Transverse colon (tissue), 3 donors: ENCODE results near the gene TMEM252.

Experiments
- CTCF ChIP-seq, 5 experiments: fragments of 200-600 bp in 3 of 5; fragments of 450-650 bp in 2 of 5; sonication (generic) in 3 of 5; IDR thresholded peaks; 1 replicate in 2 of 5; 2 replicates in 3 of 5; pipeline ENCODE4 v1.5.1; 2016 to 2017; ENCODE audit warnings: antibody characterized with exemption in 5 of 5, inconsistent platforms in 3 of 5, mild to moderate bottlenecking in 2 of 5, moderate library complexity in 1 of 5
- POLR2A ChIP-seq: fragments of 450-650 bp; IDR thresholded peaks from one replicate; pipeline ENCODE4 v1.6.1; 2016; ENCODE audit warnings: antibody characterized with exemption, mild to moderate bottlenecking, moderate library complexity

GRCh38 chr9:68574150-68574549 lies 33.5 kb upstream of the TMEM252 start:
- TF ChIP-seq CTCF (IDR thresholded peaks at IDR 0.05) (no peak), POLR2A (no peak)
